NCI-H2171 treated with DMSO at 0.1 percent for 48 hours (cell line): ENCODE measurements around the gene DNAH3.
"Not testable (repeated sequence)": the region's sequence is repeated elsewhere in the genome, so short reads cannot be mapped to it uniquely, and the experiment has no call there.

Source experiments
- DNase-seq: peaks from one replicate; lab custom pipeline; 2025; lab: John Stamatoyannopoulos, UW

Gene DNAH3

GRCh38 chr16:21128991-21129390 is 21.7 kb downstream of the DNAH3 start:
- peak; percentile 3 for DNase-seq

- DNase-seq = peak; percentile 41
Observed at GRCh38 chr16:21126518-21126917, 24.1 kb downstream of the DNAH3 start.

GRCh38 chr16:21125191-21125590 is 25.5 kb downstream of the DNAH3 start:
- no peak for DNase-seq

GRCh38 chr16:21120976-21121520 is 29.6 kb downstream of the DNAH3 start:
- no peak for DNase-seq

- no peak for DNase-seq
Observed at GRCh38 chr16:21117567-21117966, 33.1 kb downstream of the DNAH3 start.

GRCh38 chr16:21116148-21116693 is 34.4 kb downstream of the DNAH3 start:
- no peak for DNase-seq

GRCh38 chr16:21115551-21115950 is 35.1 kb downstream of the DNAH3 start:
- not testable (repeated sequence) for DNase-seq

GRCh38 chr16:21103941-21104860 is 46.4 kb downstream of the DNAH3 start:
- no peak for DNase-seq

GRCh38 chr16:21101631-21102420 is 48.8 kb downstream of the DNAH3 start:
- DNase-seq = no peak

GRCh38 chr16:21100447-21100846 is 50.2 kb downstream of the DNAH3 start:
- DNase-seq = no peak

- DNase-seq = peak; percentile 29
Observed at GRCh38 chr16:21097151-21097550, 53.5 kb downstream of the DNAH3 start.

- DNase-seq = not testable (repeated sequence)
Observed at GRCh38 chr16:21094719-21095118, 55.9 kb downstream of the DNAH3 start.

- DNase-seq = no peak
Observed at GRCh38 chr16:21092951-21093350, 57.7 kb downstream of the DNAH3 start.

- no peak for DNase-seq
Observed at GRCh38 chr16:21088646-21089538, 61.8 kb downstream of the DNAH3 start.

- DNase-seq = no peak
Observed at GRCh38 chr16:21088143-21088542, 62.5 kb downstream of the DNAH3 start.

GRCh38 chr16:21084631-21085225 is 65.9 kb downstream of the DNAH3 start:
- DNase-seq = peak; percentile 13

GRCh38 chr16:21083729-21084268 is 66.8 kb downstream of the DNAH3 start:
- peak; percentile 8 for DNase-seq

GRCh38 chr16:21081329-21081728 is 69.3 kb downstream of the DNAH3 start:
- DNase-seq = no peak

- DNase-seq = no peak
Observed at GRCh38 chr16:21078563-21078962, 72.1 kb downstream of the DNAH3 start.

- no peak for DNase-seq
Observed at GRCh38 chr16:21076186-21076883, 74.3 kb downstream of the DNAH3 start.
